Loucy (cell line): Measurements from ENCODE around the gene MIA2.

Experiments
- CTCF ChIP-seq: fragments of 200-600 bp; sonication (generic); conservative IDR thresholded peaks from 2 replicates; pipeline ENCODE4 v1.5.1; 2014; ENCODE audit warnings: mild to moderate bottlenecking, antibody characterized with exemption, low read length
- EZH2phosphoT487 ChIP-seq: fragments of 200-600 bp; IDR thresholded peaks from 2 replicates; pipeline ENCODE4 v1.6.1; 2018; ENCODE audit warnings: antibody characterized with exemption, mild to moderate bottlenecking, moderate library complexity, borderline replicate concordance

GRCh38 chr14:39230416-39231035 lies 3.2 kb upstream of the MIA2 start:
- no peak for TF ChIP-seq CTCF
- no peak for TF ChIP-seq EZH2phosphoT487
